Activated CD4-positive, alpha-beta T cell treated with anti-CD3 and anti-CD28 coated beads for 4 hours (primary cell): Measurements from ENCODE around the gene FAM181A.

Source experiments
- DNase-seq, 2 donors: peaks; one replicate each; pipeline ENCODE4 v3.0.0-alpha.2; 2020

The FAM181A gene

GRCh38 chr14:93952829-93953228 lies 25.7 kb downstream of the FAM181A start:
- DNase-seq = no peak

- DNase-seq = no peak
Observed at GRCh38 chr14:93953263-93953662, 26.1 kb downstream of the FAM181A start.

- DNase-seq = no peak
Observed at GRCh38 chr14:93953739-93954515, 26.8 kb downstream of the FAM181A start.

- DNase-seq = no peak
Observed at GRCh38 chr14:93954516-93954830, 27.3 kb downstream of the FAM181A start.

GRCh38 chr14:93954900-93955849 lies 28.0 kb downstream of the FAM181A start:
- peak in 1 of 2 donors; percentile 37 for DNase-seq

- DNase-seq = no peak
Observed at GRCh38 chr14:93955850-93956481, 28.8 kb downstream of the FAM181A start.

GRCh38 chr14:93956514-93957332 lies 29.6 kb downstream of the FAM181A start:
- DNase-seq = no peak

GRCh38 chr14:93957333-93957710 lies 30.2 kb downstream of the FAM181A start:
- DNase-seq = no peak

- DNase-seq = no peak
Observed at GRCh38 chr14:93957751-93958566, 30.8 kb downstream of the FAM181A start.

- DNase-seq = no peak
Observed at GRCh38 chr14:93958567-93959238, 31.6 kb downstream of the FAM181A start.

GRCh38 chr14:93959239-93960107 lies 32.3 kb downstream of the FAM181A start:
- DNase-seq = peak; percentile 90 to 93

GRCh38 chr14:93960108-93960475 lies 32.9 kb downstream of the FAM181A start:
- DNase-seq = peak; percentile 39 to 47

- no peak for DNase-seq
Observed at GRCh38 chr14:93960774-93961438, 33.8 kb downstream of the FAM181A start.

- no peak for DNase-seq
Observed at GRCh38 chr14:93961620-93962019, 34.5 kb downstream of the FAM181A start.

- peak in 1 of 2 donors; percentile 46 for DNase-seq
Observed at GRCh38 chr14:93962701-93963601, 35.8 kb downstream of the FAM181A start.

GRCh38 chr14:93963692-93964091 lies 36.5 kb downstream of the FAM181A start:
- no peak for DNase-seq

GRCh38 chr14:93964281-93964680 lies 37.1 kb downstream of the FAM181A start:
- DNase-seq = no peak

- no peak for DNase-seq
Observed at GRCh38 chr14:93964820-93965286, 37.7 kb downstream of the FAM181A start.
